HG03064 (cell line): ENCODE measurements around the gene SEC14L5.

ENCODE experiments used
- ATAC-seq: cut with Tn5 transposase; IDR thresholded peaks from one replicate; pipeline ENCODE4 v1.9.1; 2021; ENCODE audit warnings: low read depth; ENCODE audit not compliant: unreplicated experiment

The SEC14L5 gene

GRCh38 chr16:4957720-4958509 is at the start of gene SEC14L5:
Gene SEC14L5, plus strand, starts transcription at chr16:4958330. Its CDS starts 994 bp downstream, at chr16:4959324.
- ATAC-seq: peak; percentile 65

DNA sequence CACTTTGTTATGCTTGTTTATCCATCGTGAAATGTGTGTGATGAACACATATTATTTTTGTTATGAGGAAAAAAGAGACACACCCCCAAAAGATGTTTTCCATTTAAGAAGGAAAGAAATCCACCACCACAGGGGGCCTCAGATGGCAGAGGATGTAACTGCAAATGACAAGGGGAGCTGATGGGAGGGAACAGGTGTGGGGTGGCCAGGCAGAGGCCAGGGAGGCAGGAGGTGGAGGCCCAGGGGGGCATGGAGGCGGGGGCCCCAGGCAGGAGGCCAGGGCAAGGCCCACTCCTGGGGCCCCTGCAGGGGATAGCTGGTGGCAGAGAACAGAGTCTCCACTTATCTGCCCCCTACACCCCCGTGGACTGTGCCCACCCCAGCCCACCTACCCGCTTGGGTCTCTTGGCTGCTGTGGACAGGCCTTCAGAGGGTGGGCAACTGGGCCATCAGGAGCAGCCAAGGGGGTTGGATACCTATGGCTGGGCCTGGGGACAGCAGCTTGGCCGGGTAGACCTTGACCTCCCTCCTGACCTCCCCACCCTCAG is 49.2 kb upstream of the SEC14L5 start:
- no peak for ATAC-seq

DNA sequence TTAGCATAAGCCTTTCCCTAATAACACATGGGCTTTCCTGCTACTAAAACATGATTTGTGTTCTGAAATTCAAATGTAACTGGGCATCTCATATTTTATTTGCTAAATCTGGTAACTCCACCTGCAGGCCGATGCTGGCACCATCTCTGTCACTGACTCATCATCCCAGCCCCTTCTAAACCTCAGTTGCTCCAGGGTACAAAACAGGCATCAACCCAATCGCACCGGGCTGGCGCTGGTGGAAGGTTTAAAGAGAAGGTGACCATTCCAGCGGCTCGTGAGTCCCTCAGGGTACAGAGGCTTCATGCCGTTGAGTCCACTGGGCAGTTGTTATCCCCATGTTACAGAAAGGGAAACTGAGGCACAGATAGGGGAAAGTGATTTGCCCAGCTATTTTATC is 48.3 kb upstream of the SEC14L5 start:
- no peak for ATAC-seq

- ATAC-seq: no peak
Observed at GRCh38 chr16:4910828-4911227, 47.3 kb upstream of the SEC14L5 start.

DNA sequence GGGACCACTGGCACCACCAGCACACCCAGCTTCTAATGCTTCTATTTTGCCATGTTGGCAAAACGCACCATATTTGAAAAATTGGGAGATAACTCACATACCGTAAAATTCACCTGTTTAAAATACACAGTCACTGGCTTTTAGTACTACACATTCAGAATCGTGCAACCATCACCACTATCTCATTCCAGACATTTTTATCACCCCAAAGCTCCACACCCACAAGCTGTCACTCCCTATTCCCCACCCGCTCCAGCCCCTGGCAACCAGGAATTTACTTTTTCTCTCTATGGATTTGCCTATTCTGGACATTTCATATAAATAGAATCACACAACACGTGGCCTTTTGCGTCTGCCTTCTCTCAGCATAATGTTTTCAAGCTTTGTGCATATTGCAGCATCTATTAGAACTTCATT is 46.2 kb upstream of the SEC14L5 start:
- ATAC-seq: no peak

DNA sequence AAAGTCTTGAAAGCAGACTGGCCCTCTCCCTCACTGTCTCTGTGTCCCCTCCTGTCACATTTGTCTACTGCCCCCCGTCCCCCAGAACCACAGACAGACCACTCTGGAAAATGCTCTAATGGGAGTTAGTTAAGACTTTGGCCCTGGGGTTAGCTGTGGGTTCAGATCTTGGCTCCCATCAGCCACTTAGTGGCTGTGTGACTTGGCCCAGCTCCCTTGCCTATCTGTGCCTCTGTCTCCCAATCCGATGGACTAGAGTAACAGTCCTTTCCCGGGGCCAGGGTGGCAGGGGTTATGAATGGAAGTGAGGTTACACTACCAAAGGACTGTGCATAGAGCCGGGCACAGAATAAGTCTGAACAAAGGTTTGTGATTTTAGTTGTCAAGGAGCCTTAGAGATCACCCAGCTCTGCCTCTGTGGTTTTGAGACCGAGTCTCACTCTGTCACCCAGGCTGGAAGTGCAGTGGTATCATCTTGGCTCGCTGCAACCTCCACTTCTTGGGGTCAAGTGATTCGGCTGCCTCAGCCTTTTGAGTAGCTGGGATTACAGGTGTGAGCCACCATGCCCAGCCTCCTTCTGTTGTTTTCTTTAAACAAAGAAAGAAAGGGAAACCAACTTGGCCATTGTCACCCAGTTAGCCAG is 44.9 kb upstream of the SEC14L5 start:
- no peak for ATAC-seq

DNA sequence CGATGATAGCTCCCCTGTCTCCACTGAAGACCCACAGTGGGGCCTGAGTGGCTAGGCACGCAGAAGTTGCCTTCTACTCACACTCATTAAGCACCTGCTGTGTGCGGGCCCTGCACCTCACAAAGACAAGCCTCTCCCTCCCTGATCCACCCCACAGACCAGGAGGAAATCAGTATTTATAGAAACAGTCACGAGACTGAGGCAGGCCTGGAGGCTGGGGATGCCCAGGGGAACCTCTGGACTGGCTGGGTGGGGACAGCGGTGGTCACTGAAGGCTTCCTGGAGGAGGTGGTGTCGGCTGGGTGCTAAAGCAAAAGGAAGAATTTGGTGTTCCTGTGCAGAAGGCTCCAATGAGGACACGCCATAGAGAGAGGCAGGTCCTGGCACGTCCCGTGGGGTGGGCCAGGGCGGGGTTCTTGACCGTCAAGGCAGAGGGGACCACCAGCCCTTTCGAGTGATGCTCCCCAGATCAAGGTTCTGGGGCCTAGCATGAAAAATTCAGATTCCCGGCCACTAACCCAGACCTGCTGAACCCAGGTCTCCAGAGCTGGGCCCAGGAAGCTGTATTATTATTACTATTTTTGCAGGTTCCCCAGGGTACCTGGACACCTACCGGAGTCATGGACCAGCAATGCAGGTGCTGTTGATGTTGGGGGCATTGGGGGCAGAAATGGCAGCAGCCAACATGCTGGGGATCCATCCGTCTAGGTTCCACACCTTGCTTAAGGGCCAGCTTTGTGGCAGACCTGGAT is 44.2 kb upstream of the SEC14L5 start:
- ATAC-seq: no peak

- ATAC-seq: no peak
Observed at GRCh38 chr16:4914528-4915225, 43.5 kb upstream of the SEC14L5 start.

DNA sequence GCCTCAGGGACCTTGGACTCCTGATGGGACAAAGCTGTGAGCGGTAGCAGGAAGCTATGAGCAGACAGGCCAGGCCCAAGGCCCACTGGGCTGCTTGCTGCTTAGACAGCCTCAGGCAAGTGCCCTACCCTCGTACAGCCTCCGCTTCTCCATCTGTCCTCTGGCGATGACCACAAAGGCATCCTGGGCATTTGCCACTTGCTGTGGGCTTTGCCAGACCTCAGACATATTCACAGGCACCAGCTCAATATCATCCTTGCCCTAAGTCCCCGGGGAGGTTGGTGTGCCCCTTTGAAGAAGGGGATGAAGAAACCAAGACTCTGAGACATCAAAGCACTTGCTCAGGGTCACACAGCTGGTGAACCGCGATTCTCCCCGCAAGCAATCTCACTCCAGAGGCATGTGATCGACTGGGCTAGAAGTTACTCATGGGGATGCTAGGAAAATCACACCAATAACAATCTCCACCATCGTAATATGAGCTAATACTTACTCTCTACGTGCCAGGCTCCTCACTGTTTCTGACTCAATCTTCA is 42.8 kb upstream of the SEC14L5 start:
- ATAC-seq: no peak

DNA sequence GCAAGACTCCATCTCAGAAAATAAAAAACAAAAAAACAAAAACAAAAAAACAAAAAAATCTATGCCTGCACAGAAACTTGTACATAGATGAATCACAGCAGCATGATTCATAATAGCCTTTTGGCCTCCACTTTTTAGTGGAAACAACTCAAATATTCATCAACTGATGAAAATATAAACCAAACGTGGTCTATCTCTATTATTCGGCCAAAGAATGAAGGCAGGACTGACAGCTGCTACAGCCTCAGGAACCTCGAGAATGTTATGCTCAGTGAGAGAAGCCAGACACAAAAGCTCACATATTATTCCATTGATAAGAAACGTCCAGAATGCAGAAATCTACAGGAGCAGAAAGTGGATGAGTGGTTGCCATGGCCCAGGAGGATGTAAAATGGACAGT is 41.0 kb upstream of the SEC14L5 start:
- ATAC-seq: no peak

DNA sequence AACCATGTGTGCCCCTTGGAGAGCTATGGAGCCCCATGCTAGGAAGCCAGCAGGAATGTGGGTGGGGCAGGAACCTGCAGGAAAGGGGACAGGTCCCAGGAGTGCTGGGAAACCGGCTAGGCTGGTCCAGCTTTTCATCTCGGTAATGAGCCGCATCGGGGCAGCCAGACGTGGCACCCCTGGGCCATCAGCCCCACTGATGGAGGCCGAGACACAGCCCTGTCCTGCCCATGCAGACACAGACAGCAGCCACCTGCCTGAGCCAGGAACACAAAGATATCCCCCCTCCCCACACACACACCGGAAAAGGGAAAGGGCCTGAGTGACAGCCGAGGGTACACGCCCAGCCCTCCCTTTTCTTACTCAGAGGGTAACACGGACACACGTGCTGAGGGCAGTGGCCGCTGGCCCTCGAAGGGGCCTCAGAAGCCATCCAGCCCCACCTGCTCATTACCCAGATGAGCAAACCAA is 39.3 kb upstream of the SEC14L5 start:
- ATAC-seq: no peak

DNA sequence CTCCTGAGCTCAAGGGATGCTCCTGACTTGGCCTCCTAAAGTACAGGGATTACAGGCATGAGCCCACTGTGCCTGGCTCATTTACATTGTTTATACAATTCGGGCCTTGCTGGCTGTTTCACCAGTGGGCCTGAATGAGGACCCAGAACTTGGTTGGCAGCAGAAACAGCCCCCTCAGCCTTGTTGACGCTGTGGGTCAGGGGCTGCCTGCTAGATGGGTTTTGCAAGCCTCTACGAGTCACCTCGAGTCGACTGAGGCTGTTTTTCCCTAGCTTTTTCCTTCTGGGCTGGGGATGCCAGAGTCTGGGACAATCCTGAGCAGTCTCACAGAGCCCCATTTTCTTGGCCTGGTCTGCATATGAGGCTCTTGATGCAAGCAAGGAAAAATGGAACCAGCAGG is 37.3 kb upstream of the SEC14L5 start:
- ATAC-seq: no peak

DNA sequence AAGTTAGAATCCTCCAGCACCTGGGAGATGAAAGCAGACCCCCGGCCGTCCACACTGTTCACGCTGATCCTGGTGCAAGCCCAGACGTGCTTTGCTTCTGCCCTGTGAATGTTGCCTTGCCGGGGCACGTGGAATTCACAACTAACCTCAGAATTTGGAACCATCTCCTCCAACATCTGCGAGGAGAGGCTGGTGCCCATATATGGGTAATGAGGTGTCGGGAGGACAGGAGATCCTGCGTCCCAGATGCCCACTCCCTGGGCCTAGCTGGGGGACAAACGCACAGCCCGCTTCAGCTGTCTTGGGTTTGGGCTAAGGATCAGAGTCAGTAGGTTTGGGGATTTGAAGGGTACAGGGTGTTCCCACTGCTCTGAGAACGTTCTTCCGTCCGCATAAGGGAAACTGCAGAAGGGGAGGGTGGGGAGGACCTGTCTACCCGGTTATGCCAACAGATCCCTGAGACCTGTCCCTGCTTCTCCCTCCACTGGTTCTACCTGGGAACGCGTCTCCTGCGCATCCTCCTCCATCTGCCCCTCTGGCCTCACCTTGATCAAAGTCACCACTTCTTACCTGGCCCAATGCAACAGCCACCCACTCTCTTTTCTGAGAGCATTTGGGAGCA is 35.3 kb upstream of the SEC14L5 start:
- no peak for ATAC-seq

GRCh38 chr16:4923853-4924252 is 34.3 kb upstream of the SEC14L5 start:
- ATAC-seq: no peak

- ATAC-seq: no peak
Observed at GRCh38 chr16:4924593-4925292, 33.4 kb upstream of the SEC14L5 start.

- no peak for ATAC-seq
Observed at GRCh38 chr16:4925293-4925607, 32.9 kb upstream of the SEC14L5 start.

DNA sequence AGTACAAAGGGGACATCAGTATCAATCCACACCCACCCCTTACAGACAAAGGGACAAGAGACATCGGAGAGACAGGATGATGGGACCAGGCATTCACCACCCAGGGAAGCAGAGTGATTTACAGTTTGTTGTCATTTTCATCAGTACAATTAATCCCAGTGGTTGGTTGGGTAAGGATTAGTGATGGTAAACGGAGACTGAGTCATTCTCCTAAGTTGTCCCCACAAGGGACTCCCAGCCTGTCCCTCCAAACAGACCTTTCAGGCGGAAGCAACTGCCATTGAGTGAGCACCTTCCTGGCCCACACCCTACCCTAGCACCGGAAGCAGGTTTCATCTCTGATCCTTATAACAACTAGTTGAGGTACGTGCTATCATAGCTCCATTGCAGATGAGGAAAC is 32.3 kb upstream of the SEC14L5 start:
- no peak for ATAC-seq

DNA sequence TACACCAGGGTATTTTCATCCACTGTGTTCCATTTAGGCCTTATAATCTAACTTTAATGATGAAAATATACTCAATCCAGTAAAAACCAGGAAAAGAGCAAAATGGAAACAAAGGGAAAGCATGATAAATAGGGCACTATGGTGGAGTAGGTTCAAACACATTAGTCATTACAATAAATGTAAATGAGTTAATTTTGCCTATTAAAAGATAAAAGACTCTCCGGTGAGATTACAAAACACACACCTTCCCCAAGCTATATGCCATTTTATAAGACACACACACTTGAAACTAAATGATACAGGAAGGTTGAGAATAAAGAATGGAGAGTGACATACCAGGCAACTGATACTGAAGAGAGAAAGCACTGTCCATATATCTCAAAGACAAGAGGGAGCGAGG is 31.2 kb upstream of the SEC14L5 start:
- no peak for ATAC-seq

DNA sequence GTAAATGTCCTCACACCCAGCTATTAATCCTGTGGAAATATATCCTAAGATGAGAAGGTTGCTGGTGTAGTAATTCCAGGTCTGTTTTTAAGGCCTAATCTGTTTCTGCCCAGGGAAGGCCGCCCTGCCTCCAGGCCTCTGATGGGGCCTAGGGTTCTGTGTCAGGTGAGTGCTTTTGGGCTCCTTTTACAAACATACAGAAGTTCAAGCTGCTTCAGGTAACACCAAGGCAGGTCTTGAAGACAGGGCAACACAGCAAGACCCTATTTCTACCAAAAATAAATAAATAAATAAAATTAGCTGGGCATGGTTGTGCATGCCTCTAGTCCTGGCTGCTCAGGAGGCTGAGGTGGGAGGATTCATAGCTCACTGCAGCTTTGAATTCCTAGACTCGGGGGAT is 30.5 kb upstream of the SEC14L5 start:
- no peak for ATAC-seq
